K562 (cell line): Measurements from ENCODE around the gene TIMM50. TPM values are rescaled to one million over a fixed set of nuclear protein-coding genes. Genes with fewer than 3 reads are reported as not detected.

Source experiments
- ATAC-seq: fragments of 200-7000 bp; cut with Tn5 transposase; 3 replicates; pipeline ENCODE4 v1.9.1; 2020; ENCODE audit warnings: moderate library complexity
- Bru-seq: library from RNA; stranded (reverse); fragments of 400-500 nt; gene quantifications from one replicate; lab custom pipeline; 2021; lab: Mats Ljungman, UMichigan
- BruChase-seq, 2 experiments: library from RNA; stranded (reverse); fragments of 400-500 nt; gene quantifications; one replicate each; lab custom pipeline; 2021; lab: Mats Ljungman, UMichigan
- BruUV-seq: library from RNA; stranded (reverse); fragments of 400-500 nt; replicated peaks from 2 replicates; lab custom pipeline; 2021; lab: Mats Ljungman, UMichigan
- CTCF ChIA-PET: fragments of 300-600 bp; formaldehyde crosslinking; extraction: SDS; loops from one replicate; lab custom pipeline; 2021; ENCODE audit warnings: low intra/inter-chr PET ratio; lab: Yijun Ruan, JAX
- POLR2A ChIA-PET: fragments of 300-600, 350-650 bp; sonication (Branson Sonifier 250); formaldehyde crosslinking; extraction: SDS; loops from one replicate; lab custom pipeline; 2021; ENCODE audit warnings: antibody characterized with exemption, inconsistent platforms; lab: Yijun Ruan, JAX
- DNase-seq, 4 experiments: peaks; one replicate each; pipeline versions ENCODE4 v3.0.0 to v3.0.0-alpha.2; 2011 to 2018; ENCODE audit warnings: low spot score in 3 of 4, mixed read lengths in 3 of 4; ENCODE audit errors: extremely low read depth in 1 of 4
- FAIRE-seq: peaks from 2 replicates; lab custom pipeline; 2011; peaks lifted over from hg19 to GRCh38; lab: Jason Lieb, UNC
- H2AFZ ChIP-seq: 2 replicates; pipeline ENCODE4 v1.6.0; 2011; ENCODE audit warnings: low read depth, low read length, control low read depth, inconsistent platforms
- H3K27ac ChIP-seq: fragments of 200-600 bp; 3 replicates; pipeline ENCODE4 v1.8.0; 2011; ENCODE audit warnings: low read depth, mild to moderate bottlenecking, control low read depth, inconsistent platforms, low read length, moderate library complexity, mixed read lengths; ENCODE audit errors: extremely low read depth
- H3K27me3 ChIP-seq, 2 experiments: fragments of 300-600 bp in 1 of 2; 2 replicates in 1 of 2; 3 replicates in 1 of 2; pipeline versions ENCODE4 v1.6.0 to v1.8.0; 2011; ENCODE audit warnings: inconsistent platforms in 2 of 2, low read length in 2 of 2, mild to moderate bottlenecking in 1 of 2, mixed read lengths in 1 of 2, moderate library complexity in 1 of 2; ENCODE audit not compliant: control insufficient read depth in 2 of 2, insufficient read depth in 2 of 2
- H3K36me3 ChIP-seq: fragments of 300-600 bp; 3 replicates; pipeline ENCODE4 v1.8.0; 2011; ENCODE audit warnings: mild to moderate bottlenecking, low read length, inconsistent platforms; ENCODE audit not compliant: control insufficient read depth, insufficient read depth
- H3K4me1 ChIP-seq, 2 experiments: fragments of 200-600 bp in 1 of 2; replicated peaks in 1 of 2; 2 replicates in 1 of 2; 3 replicates in 1 of 2; pipeline versions ENCODE4 v1.5.1 to v1.8.0; 2011; ENCODE audit warnings: inconsistent platforms in 2 of 2, low read length in 2 of 2, mild to moderate bottlenecking in 1 of 2, mixed read lengths in 1 of 2, moderate library complexity in 1 of 2; ENCODE audit not compliant: control insufficient read depth in 2 of 2, insufficient read depth in 2 of 2
- H3K4me2 ChIP-seq: 2 replicates; pipeline ENCODE4 v1.6.1; 2011; ENCODE audit warnings: low read length, control low read depth, inconsistent platforms, mixed read lengths; ENCODE audit not compliant: insufficient read depth
- H3K4me3 ChIP-seq: fragments of 200-600 bp; sonication (generic), shearing (Covaris generic); 2 replicates; pipeline ENCODE4 v1.5.1; 2016; ENCODE audit warnings: control low read depth, inconsistent platforms
- H3K79me2 ChIP-seq: fragments of 200-600 bp; 3 replicates; pipeline ENCODE4 v1.8.0; 2011; ENCODE audit warnings: low read length, inconsistent platforms; ENCODE audit not compliant: control insufficient read depth, insufficient read depth
- H3K9ac ChIP-seq, 2 experiments: 2 replicates each; pipeline versions ENCODE4 v1.6.0 to v1.6.1; 2011; ENCODE audit warnings: low read depth in 2 of 2, low read length in 2 of 2, control low read depth in 1 of 2, inconsistent platforms in 1 of 2, mild to moderate bottlenecking in 1 of 2, mixed read lengths in 1 of 2; ENCODE audit not compliant: insufficient read depth in 1 of 2
- H3K9me1 ChIP-seq: one replicate; pipeline ENCODE4 v1.6.0; 2011; ENCODE audit warnings: inconsistent platforms, mild to moderate bottlenecking, low read length, moderate library complexity; ENCODE audit not compliant: control insufficient read depth, insufficient read depth
- H3K9me3 ChIP-seq: replicated peaks from 2 replicates; pipeline ENCODE4 v1.5.1; 2011; ENCODE audit warnings: low read depth, low read length, inconsistent platforms; ENCODE audit not compliant: control insufficient read depth, insufficient read depth
- H4K20me1 ChIP-seq: replicated peaks from 2 replicates; pipeline ENCODE4 v1.6.1; 2011; ENCODE audit warnings: low read length, inconsistent platforms, mixed read lengths; ENCODE audit not compliant: control insufficient read depth, insufficient read depth
- ARID4B ChIP-seq: sonication (generic); formaldehyde crosslinking; IDR thresholded peaks from 2 replicates; pipeline ENCODE4 v1.8.0; 2022; ENCODE audit warnings: mild to moderate bottlenecking, missing genetic modification reagents
- BRCA1 ChIP-seq, 2 experiments: fragments of 450-650 bp in 1 of 2; sonication (generic) in 1 of 2; formaldehyde crosslinking in 1 of 2; IDR thresholded peaks; 2 replicates each; pipeline versions ENCODE4 v1.5.0 to v1.6.1; 2017 to 2020; ENCODE audit warnings: mild to moderate bottlenecking in 1 of 2, missing genetic modification reagents in 1 of 2
- EGR1 ChIP-seq: fragments of 450-650 bp; conservative IDR thresholded peaks from 2 replicates; pipeline ENCODE4 v1.6.1; 2017; ENCODE audit warnings: mild to moderate bottlenecking
- NRF1 ChIP-seq, 2 experiments: fragments of 450-650 bp; IDR thresholded peaks in 1 of 2; conservative IDR thresholded peaks in 1 of 2; 2 replicates each; pipeline ENCODE4 v1.6.1; 2014; ENCODE audit warnings: mild to moderate bottlenecking in 2 of 2
- RBM25 ChIP-seq: fragments of 200-400 bp; formaldehyde crosslinking; IDR thresholded peaks from 2 replicates; pipeline ENCODE4 v1.6.1; 2018; ENCODE audit warnings: low read length, low read depth, moderate library complexity; ENCODE audit not compliant: severe bottlenecking
- SRF ChIP-seq, 2 experiments: fragments of 250-450, 450-650 bp in 1 of 2; sonication (Bioruptor Pico) in 1 of 2; sonication (generic) in 1 of 2; formaldehyde crosslinking; IDR thresholded peaks; 2 replicates each; pipeline versions ENCODE4 v1.5.0 to v1.5.1; 2020 to 2022; ENCODE audit warnings: mild to moderate bottlenecking in 1 of 2, missing genetic modification reagents in 1 of 2
- STAT5B ChIP-seq: fragments of 250-450 bp; sonication (Bioruptor Pico); IDR thresholded peaks from 2 replicates; pipeline ENCODE4 v1.8.0; 2021; ENCODE audit warnings: mild to moderate bottlenecking, inconsistent platforms
- ZNF175 ChIP-seq: fragments of 200-800 bp; sonication (Bioruptor generic); IDR thresholded peaks from 2 replicates; pipeline ENCODE4 v1.6.1; 2016; ENCODE audit warnings: low read depth, mild to moderate bottlenecking, missing genetic modification characterization, missing compliant biosample characterization
- WGBS: fragments of 100-300 bp; shearing (Covaris generic); methylation state at CpG from one replicate; pipeline ENCODE4 v1.1.6; 2016; ENCODE audit warnings: low coverage, mixed read lengths; ENCODE audit not compliant: insufficient coverage; ENCODE audit errors: missing lambda C conversion rate; 5-methylcytosine and 5-hydroxymethylcytosine counted together
- in situ Hi-C: fragments of 300-500 bp; cut with MboI; formaldehyde crosslinking; loops from 4 replicates; pipeline ENCODE4 v1.15.0; 2018; ENCODE audit warnings: inconsistent platforms, mixed read lengths
- intact Hi-C: fragments of 100-400 bp; cut with micrococcal nuclease; formaldehyde crosslinking; loops from 2 replicates; pipeline ENCODE4 v1.14.2; 2022
- long read RNA-seq, 3 experiments: library from polyadenylated mRNA in 2 of 3; library from RNA in 1 of 3; unstranded in 2 of 3; stranded (forward) in 1 of 3; transcript quantifications; one replicate each; pipeline ENCODE4 v2.0.0, GENCODE V29; 2019 to 2022
- polyA minus RNA-seq, 3 experiments: library from RNA; depleted of rRNA, polyadenylated mRNA; stranded (reverse); fragments of >200 nt; gene quantifications; 2 replicates each; pipeline ENCODE4 v1.2.3, GENCODE V29; 2011
- polyA plus RNA-seq, 8 experiments: library from polyadenylated mRNA; depleted of rRNA in 4 of 8; stranded (reverse) in 5 of 8; unstranded in 3 of 8; fragments of >200 nt; fragmentation: Nextera tagmentation in 2 of 8; fragmentation: Illumina TruSeq in 1 of 8; extraction: Ambion mirVana in 2 of 8; extraction: Trizol in 1 of 8; gene quantifications; 2 replicates each; pipeline versions ENCODE4 v1.2.1 to v1.2.3, GENCODE V29; 2011 to 2014; ENCODE audit warnings: inconsistent platforms in 1 of 8, missing spikeins in 1 of 8
- total RNA-seq, 7 experiments: library from RNA; depleted of rRNA in 6 of 7; stranded (reverse); fragments of >200 nt in 6 of 7; fragmentation: Illumina TruSeq in 2 of 7; extraction: Trizol in 2 of 7; gene quantifications; 2 replicates each; pipeline versions ENCODE4 v1.2.1 to v1.2.3, GENCODE V29; 2011 to 2021; ENCODE audit warnings: low replicate concordance in 1 of 7

Gene TIMM50
- 133 and 241 TPM in 2 replicates for total RNA-seq (2011; cell fraction: chromatin; rRNA removed; ENCODE audit: low replicate concordance)
- total RNA-seq (2011; cell fraction: nucleolus; rRNA removed) = 181 and 193 TPM in 2 replicates
- 161 and 168 TPM in 2 replicates for total RNA-seq (2011; cell fraction: nucleoplasm; rRNA removed)
- total RNA-seq (2014; rRNA removed) (221 and 239 TPM in 2 replicates), total RNA-seq (2014; rRNA removed; fragmentation: Illumina TruSeq; extraction: Trizol) (81.4 and 94.9 TPM in 2 replicates), total RNA-seq (2015; rRNA removed; fragmentation: Illumina TruSeq; extraction: Trizol) (145 and 148 TPM in 2 replicates), total RNA-seq (2021) (214 and 221 TPM in 2 replicates), polyA plus RNA-seq (2011; rRNA removed) (166 and 170 TPM in 2 replicates), polyA plus RNA-seq (2014; fragmentation: Illumina TruSeq; extraction: Trizol) (157 and 181 TPM in 2 replicates), polyA plus RNA-seq (2014; fragmentation: Nextera tagmentation; extraction: Ambion mirVana) (10 to 100 TPM; 28.3 to 55.4 TPM), polyA plus RNA-seq (2014; rRNA removed) (221 and 228 TPM in 2 replicates), polyA minus RNA-seq (2011; rRNA and poly(A)+ RNA removed) (114 and 139 TPM in 2 replicates), Bru-seq, nascent RNA (percentile 84 among the genes with signal in this experiment), BruChase-seq, experiment 1, labeled RNA remaining after a 2-hour chase (percentile 81 among the genes with signal in this experiment), BruChase-seq, experiment 2, labeled RNA remaining after a 6-hour chase (percentile 82 among the genes with signal in this experiment)
- 245 and 333 TPM in 2 replicates for polyA plus RNA-seq (2011; cell fraction: cytosol; rRNA removed)
- polyA plus RNA-seq (2011; cell fraction: nucleus; rRNA removed) = 158 and 195 TPM in 2 replicates
- 135 and 190 TPM in 2 replicates for polyA plus RNA-seq (2012)
- 106 and 111 TPM in 2 replicates for polyA minus RNA-seq (2011; cell fraction: cytosol; rRNA and poly(A)+ RNA removed)
- 45.2 and 70.6 TPM in 2 replicates for polyA minus RNA-seq (2011; cell fraction: nucleus; rRNA and poly(A)+ RNA removed)
- long read RNA-seq, experiment 1, transcript TIMM50-216 (10 exons, 1,481 nt) = minor isoform, 6 of 560 reads
- long read RNA-seq, experiment 1, transcript TIMM50-201 (11 exons, 1,612 nt) = major isoform, 439 of 560 reads
- long read RNA-seq, experiment 1, transcript TIMM50-205 (1 exons, 2,274 nt) = minor isoform, 16 of 560 reads
- long read RNA-seq, experiment 1, partial matches to known transcripts = 42 of 560 reads
- long read RNA-seq, experiment 1, other reads (novel, unspliced or antisense) = 49 of 560 reads
- long read RNA-seq, experiment 2, transcript TIMM50-208 (3 exons, 369 nt) = minor isoform, 7 of 270 reads
- long read RNA-seq, experiment 2, transcript TIMM50-201 (11 exons, 1,612 nt) = major isoform, 121 of 270 reads
- long read RNA-seq, experiment 2, transcript TIMM50-205 (1 exons, 2,274 nt) = minor isoform, 23 of 270 reads
- long read RNA-seq, experiment 2, partial matches to known transcripts = 30 of 270 reads
- long read RNA-seq, experiment 2, other reads (novel, unspliced or antisense) = 83 of 270 reads
- long read RNA-seq, experiment 3, transcript TIMM50-201 (11 exons, 1,612 nt) = major isoform, 331 of 365 reads
- long read RNA-seq, experiment 3, partial matches to known transcripts = 11 of 365 reads
- long read RNA-seq, experiment 3, other reads (novel, unspliced or antisense) = 17 of 365 reads

GRCh38 chr19:39480337-39481228 lies at the start of gene TIMM50:
TIMM50 (plus strand) TSS chr19:39480838; CDS start chr19:39480854, 16 bp downstream.
- Histone ChIP-seq H3K4me1 (peaks cover 10 to 17% of the 10 kb centered on the region in 2 experiments; a peak in 4 of 5 replicates), H3K4me2 (peak within 1 kb of the TSS; percentile 92), H3K4me3 (peak within 1 kb of the TSS; percentile 94), H3K9me3 (no peaks in the 10 kb centered on the region), H2AFZ (peak within 1 kb of the TSS; percentile 93), H3K9me1 (no peaks in the 10 kb centered on the region), H3K27me3 (no peaks in the 10 kb centered on the region), H3K27ac (peak within 1 kb of the TSS; percentile 92), H4K20me1 (0 out of 2 replicates have a peak, but pooled peaks cover 9% of the 10 kb centered on the region), H3K9ac (peak within 1 kb of the TSS; percentile 98 to 99), H3K36me3 (peaks cover 53% of the 10 kb centered on the region), H3K79me2 (peaks cover 33% of the 10 kb centered on the region)
- intact Hi-C loops = loop anchor here (2.0 to 5.0 kb wide), 2 partner anchors 18 to 33 kb away; partner anchors contain the start of genes DLL3 and SUPT5H
- ChIA-PET POLR2A (interaction anchor here (0.6 to 1.5 kb wide), 15 partner anchors 9 to 105 kb away, joined by 3 to 15 read pairs (median 3); partner anchors contain the start of genes DLL3, RPS16 and SUPT5H), CTCF (no interaction called here)
- FAIRE-seq (peak; percentile 100), DNase-seq (peak; percentile 91 to 100 (median 94)), ATAC-seq (peak; percentile 96)
- BruUV-seq = no TSS peak
- in situ Hi-C loops = no loop called here
- under 1% methylated on average over 59 of the region's 62 CpGs for WGBS
- TF ChIP-seq RBM25 (peak; percentile 86), EGR1 (peak; percentile 87), ZNF175 (peak; percentile 40; the same call in 1 of the 2 replicates), SRF (CRISPR knock-in tag; IDR thresholded peaks at IDR 0.05) (peak in 1 of 2 experiments; percentile 86; a peak in 1 of 4 replicates), NRF1 (conservative IDR thresholded peaks at IDR 0.05 in 1 of 2, IDR thresholded peaks at IDR 0.05 in 1 of 2) (peak; percentile 77 to 81), BRCA1 (IDR thresholded peaks at IDR 0.05) (no peak), BRCA1 (CRISPR knock-in tag; IDR thresholded peaks at IDR 0.05) (no peak), ARID4B (CRISPR knock-in tag) (peak; percentile 92), STAT5B (CRISPR knock-in tag) (no peak)
